IPS-18c (cell line): Measurements from ENCODE around the gene IL36RN.

Experiments used
- H3K4me3 ChIP-seq: 2 replicates; pipeline ENCODE4 v1.7.0; 2013; ENCODE audit warnings: low read depth, mild to moderate bottlenecking, low read length, moderate library complexity; ENCODE audit not compliant: insufficient read depth
- H3K9me3 ChIP-seq: one replicate; pipeline ENCODE4 v1.6.1; 2013; ENCODE audit warnings: mild to moderate bottlenecking, low read length, moderate library complexity; ENCODE audit not compliant: control insufficient read depth, insufficient read depth

Gene IL36RN

DNA sequence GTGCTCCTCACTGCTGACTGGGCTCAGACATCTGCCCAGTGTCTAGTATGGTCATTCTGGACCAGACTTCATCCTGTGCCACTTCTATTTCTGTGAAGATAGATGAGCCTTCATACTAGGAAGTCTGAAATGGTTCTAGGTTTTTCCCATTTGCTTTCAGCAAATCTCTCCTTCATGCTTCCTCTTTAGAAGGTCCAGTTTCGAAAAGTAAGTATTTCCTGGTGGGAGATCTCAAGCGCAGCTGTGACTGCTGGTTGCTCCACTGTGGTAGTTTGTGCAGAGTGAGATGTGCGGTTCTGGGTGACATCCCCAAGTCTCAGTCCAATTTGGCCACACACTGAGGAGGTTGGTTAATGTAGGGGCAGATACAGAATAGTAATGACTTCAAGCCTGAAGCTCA is 20.7 kb upstream of the IL36RN start:
- no peaks in the 10 kb centered on the region for H3K9me3 ChIP-seq
- H3K4me3 ChIP-seq = no peak overlapping the region

DNA sequence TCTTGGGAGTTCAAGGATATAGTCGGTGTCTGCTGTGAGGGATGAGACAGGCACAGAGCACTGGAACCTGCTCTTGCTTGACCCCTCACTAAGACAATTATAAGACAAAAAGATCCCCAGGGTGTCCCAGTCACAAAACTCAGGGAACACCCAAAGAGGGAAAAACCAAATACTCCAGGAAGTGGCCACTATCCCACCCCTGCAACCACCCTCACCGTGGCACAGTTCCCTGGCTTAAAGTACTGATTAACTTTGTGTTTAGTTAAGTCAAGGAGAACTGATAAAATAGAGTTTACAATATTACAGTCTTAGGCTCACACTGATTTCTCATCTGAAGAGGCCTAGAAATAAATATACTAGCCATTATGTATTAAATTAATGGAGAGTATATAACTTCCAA is 19.8 kb upstream of the IL36RN start:
- H3K9me3 ChIP-seq = no peaks in the 10 kb centered on the region

DNA sequence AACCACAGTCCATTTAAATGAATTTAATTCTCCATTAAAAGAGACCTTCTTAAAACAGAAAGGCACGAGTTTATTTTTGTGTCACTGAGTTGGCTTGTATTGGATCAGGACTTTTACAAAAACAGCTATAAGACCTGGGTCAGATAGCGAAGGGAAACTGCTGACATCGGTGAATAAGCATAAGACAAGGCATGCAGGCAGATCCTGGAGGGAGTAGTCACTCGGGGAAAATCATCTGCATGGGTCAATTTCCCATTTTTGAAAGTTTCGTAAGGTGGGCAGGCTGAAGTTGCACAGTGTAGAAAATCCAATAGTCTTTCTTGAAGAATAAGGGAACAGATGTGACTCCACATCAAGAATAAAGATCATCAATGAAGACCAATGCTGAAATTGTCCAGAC is 19.3 kb upstream of the IL36RN start:
- Histone ChIP-seq H3K9me3 (no peaks in the 10 kb centered on the region), H3K4me3 (no peak overlapping the region)

More for the DNA sequence above, 19.8 kb upstream of the IL36RN start:
- no peak overlapping the region for H3K4me3 ChIP-seq

DNA sequence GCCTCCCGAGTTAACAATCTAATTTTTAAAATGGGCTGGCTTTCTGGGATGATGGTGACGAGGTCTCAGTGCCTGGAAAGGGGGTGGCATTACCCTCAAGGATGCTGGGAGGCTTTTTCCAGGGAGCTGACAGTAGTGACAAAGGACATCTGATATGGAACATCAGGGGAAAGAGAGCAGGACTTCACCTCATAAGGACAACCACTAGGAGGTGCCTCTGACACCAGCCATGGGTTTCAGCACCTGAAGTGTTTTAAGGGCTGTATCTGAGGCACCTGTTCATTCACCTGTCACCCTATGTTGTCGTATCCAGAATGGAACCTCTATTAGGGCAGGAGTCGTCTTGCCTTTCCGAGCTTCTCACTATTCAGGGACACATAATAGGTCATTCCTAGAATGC is 17.1 kb upstream of the IL36RN start:
- Histone ChIP-seq H3K9me3 (no peaks in the 10 kb centered on the region), H3K4me3 (no peak overlapping the region)

DNA sequence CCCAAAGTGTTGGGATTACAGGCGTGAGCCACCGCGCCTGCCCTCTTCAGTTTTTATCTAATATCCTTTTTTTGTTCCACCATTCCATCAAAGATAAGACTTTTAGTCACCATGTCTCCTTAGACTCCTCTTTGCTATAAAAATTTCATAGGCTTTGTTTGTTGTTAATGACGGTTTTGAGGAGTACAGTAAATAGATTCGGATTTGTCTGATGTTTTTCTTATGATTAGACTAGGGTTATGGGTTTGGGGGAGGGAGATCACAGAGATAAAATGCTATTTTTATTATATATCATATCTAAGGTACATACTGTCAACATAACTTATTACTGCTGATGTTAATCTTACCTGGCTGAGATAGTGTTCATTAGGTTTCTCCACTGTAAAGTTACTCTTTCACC is 12.5 kb upstream of the IL36RN start:
- H3K4me3 ChIP-seq = no peak overlapping the region
- no peaks in the 10 kb centered on the region for H3K9me3 ChIP-seq

DNA sequence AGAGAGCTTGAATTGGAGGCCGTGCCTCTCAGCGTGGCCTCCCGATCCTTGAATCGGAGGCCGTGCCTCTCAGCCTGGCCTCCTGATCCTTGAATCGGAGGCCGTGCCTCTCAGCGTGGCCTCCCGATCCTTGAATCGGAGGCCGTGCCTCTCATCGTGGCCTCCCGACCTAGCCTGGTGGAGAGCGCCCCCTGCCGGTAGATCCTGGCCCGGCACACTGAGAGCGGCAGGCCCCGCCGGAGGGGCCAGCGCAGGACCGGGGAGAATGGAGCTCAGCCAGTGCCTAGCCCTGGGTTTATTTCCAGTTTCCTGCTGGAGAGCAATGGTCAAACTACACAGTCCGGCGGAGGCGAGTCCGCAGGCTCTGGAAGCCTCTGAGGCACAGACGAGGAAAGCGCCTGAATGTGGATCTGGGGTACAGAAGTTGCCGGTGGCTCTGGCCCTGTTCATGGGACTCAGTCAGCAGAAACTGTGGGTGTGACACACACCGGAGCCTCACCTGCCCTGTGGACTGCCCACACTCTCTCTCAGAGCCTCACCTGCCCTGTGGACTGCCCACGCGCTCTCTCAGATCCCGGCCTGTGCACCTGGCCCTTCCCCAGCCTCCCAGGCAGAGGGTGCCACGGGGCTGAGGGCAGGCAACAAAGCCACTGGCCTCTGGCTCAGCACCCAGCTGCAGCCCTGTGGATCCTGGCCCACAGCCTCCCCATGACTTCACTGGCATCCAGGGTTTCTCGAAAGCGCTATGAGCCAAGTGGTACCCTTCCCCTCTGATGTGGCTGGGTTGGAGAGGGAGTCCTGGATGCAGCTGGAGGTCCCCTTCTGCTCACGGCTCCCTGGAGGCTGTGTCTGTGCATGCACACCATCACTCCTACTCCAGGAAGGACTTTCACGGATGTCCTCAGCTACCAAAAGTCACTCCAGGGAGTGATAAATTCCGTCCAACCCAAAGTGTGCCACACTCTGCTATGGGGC is 7.8 kb upstream of the IL36RN start:
- H3K4me3 ChIP-seq = no peak overlapping the region
- peaks cover 8% of the 10 kb centered on the region for H3K9me3 ChIP-seq

DNA sequence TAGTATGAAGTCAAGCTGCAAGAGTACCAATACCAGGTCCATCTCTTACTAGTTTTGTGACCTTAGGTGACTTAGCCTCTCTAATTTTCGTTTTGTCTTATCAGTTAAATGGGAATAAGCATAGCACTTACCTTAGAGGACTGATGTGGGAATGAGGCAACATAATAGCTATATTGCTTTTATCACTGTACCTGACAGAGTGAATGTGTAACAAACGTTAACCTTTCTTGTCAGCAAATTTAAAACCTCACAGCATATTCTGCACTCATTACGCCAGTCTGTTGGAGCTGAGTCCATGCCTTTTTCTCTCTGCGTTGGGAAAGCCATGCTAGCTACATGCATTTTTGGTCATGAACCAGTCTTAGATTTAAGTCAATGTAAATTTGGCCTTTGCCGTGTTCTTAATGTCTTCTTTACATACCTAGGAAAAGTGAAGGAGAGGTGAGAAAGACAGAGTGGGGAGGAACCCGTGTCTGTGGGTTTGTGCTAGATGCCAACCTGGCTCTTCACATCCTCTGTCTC is 6.5 kb upstream of the IL36RN start, which contains the start of gene IL36B:
Gene IL36B (minus strand): TSS at position 472 of the 522 bp plus-strand sequence.
- Histone ChIP-seq H3K4me3 (no peak within 1 kb of the TSS), H3K9me3 (peaks cover 8% of the 10 kb centered on the region)

DNA sequence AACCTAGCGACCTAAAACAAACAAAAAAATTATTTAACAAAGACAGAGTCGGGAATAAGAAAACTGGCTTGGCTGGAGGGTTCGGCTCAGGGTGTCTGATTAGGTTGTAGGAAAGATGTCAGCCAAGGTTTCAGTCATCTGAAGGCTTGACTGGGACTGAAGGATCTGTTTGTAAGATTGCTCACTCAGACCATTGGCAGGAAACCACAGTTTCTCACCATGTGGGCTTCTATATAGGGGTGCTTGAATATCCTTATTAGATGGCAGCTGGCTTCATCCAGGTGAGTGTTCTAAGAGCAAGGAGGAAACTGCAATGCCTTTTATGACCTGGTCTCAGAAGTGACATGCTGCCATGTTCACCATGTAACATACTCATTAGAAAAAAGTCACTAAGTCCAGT is 5.3 kb upstream of the IL36RN start:
- H3K4me3 ChIP-seq = no peak overlapping the region
- peaks cover 8% of the 10 kb centered on the region for H3K9me3 ChIP-seq

DNA sequence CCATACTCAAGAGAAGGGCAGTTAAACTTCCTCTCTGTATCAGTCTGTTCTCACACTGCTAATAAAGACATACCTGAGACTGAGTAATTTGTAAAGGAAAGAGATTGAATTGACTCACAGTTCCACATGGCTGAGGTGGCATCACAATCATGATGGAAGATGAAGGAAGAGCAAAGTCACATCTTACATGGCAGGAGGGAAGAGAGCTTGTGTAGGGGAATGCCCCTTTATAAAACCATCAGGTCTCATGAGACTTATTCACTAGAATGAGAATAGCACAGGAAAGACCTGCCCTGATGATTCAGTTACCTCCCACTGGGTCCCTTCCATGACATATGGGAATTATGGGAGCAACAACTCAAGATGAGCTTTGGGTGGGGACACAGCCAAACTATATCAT is 4.9 kb upstream of the IL36RN start:
- H3K4me3 ChIP-seq = no peak overlapping the region
- H3K9me3 ChIP-seq = peaks cover 8% of the 10 kb centered on the region

DNA sequence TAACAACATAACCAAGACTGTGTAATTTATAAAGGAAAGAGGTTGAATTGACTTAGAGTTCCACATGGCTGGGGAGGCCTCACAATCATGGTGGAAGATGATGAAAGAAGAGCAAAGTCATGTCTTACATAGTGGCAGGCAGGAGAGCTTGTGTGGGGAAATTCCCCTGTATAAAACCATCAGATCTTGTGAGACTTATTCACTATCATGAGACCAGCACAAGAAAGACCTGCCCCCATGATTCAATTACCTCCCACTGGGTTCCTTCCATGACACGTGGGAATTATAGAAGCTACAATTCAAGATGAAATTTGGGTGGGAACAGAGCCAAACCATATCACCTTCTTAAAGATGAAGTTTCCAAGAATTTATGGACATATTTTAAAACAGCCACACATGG is 2.5 kb upstream of the IL36RN start:
- Histone ChIP-seq H3K9me3 (peaks cover 8% of the 10 kb centered on the region), H3K4me3 (no peak overlapping the region)

DNA sequence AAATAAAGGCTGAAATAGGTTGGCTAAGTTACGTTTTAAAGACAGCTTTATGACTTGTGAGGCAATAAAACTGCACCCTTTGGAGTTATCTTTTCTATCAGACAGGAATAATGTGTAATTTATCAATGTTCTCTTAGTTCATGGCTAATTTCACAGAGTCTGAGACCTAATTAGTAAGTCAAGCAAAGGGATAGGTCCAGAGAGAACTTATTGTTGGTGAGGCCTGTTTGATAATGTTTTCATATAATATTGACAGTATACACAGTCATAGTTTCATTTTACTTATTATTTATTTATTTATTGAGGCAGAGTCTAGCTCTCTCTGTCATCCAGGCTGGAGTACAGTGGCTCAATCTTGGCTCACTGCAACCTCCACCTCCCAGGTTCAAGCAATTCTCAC is 1.9 kb upstream of the IL36RN start:
- no peak overlapping the region for H3K4me3 ChIP-seq
- peaks cover 8% of the 10 kb centered on the region for H3K9me3 ChIP-seq

DNA sequence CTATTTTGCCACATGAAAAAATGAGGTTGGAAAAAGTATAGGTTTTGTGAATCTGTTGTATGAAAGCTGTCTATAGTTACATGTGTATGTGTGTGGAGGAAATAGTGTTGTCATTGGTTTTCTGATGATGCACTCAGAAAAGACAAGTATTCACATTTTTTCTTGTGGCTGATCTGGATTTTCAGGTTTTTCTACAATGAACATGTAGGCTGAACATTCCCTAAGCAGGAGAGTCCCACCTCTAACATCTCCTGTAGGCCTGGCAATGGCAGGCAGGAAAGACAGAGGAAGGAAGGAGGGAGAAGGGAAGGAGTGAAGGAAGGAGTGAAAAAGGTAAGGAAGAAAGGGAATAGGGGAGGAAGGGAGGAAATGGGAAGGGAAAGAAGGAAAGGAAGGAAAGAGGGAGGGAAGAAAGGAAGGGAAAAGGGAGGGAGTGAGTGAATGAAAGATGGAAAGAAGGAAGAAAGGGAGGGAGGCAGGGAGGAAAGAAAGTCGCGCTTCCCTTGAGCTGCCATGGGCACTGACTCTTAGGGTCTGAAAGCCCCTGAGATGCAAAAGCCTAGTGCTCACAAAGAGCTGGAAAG is 495 bp upstream of the IL36RN start:
- H3K9me3 ChIP-seq = peaks cover 6% of the 10 kb centered on the region
- H3K4me3 ChIP-seq = no peak overlapping the region

DNA sequence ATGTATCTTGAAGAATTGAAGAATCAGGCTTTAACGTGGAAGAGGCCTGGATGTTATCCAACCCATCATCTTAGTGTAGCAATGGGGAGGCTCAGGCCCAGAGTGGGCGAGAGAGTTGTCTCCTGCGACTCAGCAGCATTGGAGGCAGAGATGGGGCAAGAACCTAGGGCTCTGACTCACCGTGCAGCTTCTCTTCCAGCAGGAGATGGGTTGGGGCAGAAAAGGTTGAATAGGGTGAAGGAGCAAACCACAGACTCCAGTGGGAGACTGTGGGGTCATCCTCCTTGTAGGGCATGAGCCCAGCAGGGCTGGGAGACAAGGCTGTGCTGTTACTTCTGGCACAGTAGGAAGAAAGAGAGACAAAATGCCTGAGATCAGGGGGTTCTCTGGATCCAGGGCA is 1.4 kb downstream of the IL36RN start:
- H3K9me3 ChIP-seq = no peaks in the 10 kb centered on the region
- no peak overlapping the region for H3K4me3 ChIP-seq

DNA sequence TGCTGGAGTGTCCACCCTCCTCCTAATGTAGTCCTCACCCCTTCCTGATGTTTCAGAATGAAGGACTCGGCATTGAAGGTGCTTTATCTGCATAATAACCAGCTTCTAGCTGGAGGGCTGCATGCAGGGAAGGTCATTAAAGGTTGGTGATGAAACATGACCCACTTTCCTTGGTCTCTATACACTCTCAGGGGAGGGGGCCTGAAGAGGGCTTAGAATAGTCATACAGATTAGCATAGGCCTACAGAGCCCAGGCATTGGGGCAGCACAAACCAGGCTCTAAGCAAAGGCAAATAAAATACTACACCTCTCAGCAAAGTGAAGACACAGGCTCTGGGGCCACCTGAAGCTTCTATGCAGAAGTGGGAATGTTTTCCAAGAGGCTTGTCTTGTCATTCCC is 1.8 kb downstream of the IL36RN start:
- no peak overlapping the region for H3K4me3 ChIP-seq
- no peaks in the 10 kb centered on the region for H3K9me3 ChIP-seq

DNA sequence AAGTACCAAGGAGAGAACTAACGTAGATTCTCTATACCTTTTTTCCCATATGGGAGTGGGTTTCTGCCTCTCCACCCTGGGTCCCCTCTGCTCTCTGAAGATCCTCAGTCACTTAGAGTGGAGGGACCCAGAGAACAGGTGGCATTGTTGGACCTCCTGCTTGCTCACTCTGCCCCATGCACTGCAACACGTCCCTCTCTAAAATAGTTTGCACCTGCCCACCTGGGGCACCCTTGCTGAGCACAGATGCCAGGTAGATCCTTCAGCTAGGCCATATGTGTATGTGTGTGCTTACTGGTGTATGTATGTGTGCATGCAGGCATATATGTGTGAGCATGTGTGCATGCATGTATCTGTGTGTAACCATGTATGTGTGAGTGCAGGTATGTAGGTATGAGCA is 2.2 kb downstream of the IL36RN start:
- Histone ChIP-seq H3K9me3 (no peaks in the 10 kb centered on the region), H3K4me3 (no peak overlapping the region)

DNA sequence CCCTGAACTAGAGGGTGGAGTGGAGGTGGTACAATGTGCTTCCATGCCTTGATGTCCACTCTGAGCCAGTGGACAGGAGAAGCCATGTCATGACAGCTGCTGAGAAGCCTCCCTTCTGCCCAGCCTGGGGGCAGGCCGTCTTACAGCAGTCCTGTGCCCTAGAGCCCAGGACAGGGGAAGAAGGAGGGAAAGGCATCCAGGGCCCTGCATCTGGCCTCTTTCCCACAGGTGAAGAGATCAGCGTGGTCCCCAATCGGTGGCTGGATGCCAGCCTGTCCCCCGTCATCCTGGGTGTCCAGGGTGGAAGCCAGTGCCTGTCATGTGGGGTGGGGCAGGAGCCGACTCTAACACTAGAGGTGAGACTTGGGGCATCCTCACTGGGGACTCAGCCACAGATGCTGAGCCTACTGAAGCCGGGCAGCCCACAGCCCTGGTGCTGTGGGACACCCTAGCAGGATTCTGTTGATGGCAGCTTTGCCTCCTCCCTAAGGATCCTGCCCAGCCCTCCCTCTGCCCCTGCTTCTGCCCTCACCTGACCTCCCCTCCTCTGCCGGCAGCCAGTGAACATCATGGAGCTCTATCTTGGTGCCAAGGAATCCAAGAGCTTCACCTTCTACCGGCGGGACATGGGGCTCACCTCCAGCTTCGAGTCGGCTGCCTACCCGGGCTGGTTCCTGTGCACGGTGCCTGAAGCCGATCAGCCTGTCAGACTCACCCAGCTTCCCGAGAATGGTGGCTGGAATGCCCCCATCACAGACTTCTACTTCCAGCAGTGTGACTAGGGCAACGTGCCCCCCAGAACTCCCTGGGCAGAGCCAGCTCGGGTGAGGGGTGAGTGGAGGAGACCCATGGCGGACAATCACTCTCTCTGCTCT is 3.1 kb downstream of the IL36RN start:
- Histone ChIP-seq H3K9me3 (no peaks in the 10 kb centered on the region), H3K4me3 (no peak overlapping the region)

DNA sequence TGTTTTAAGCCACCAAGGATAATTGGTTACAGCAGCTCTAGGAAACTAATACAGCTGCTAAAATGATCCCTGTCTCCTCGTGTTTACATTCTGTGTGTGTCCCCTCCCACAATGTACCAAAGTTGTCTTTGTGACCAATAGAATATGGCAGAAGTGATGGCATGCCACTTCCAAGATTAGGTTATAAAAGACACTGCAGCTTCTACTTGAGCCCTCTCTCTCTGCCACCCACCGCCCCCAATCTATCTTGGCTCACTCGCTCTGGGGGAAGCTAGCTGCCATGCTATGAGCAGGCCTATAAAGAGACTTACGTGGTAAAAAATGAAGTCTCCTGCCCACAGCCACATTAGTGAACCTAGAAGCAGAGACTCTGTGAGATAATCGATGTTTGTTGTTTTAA is 5.3 kb downstream of the IL36RN start:
- no peaks in the 10 kb centered on the region for H3K9me3 ChIP-seq

More for the DNA sequence above, 5.3 kb downstream of the IL36RN start:
- H3K4me3 ChIP-seq = no peak overlapping the region
